OCI-LY7 (cell line): ENCODE data around the gene HMG20B.

Experiments used
- EZH2phosphoT487 ChIP-seq: fragments of 200-600 bp; sonication (generic); IDR thresholded peaks from 2 replicates; pipeline ENCODE4 v1.6.1; 2018; ENCODE audit warnings: low read depth, borderline replicate concordance, mild to moderate bottlenecking, mixed run types, antibody characterized with exemption, low read length, moderate library complexity, mixed read lengths
- TF ChIP-seq, protein P1 (sequence below): fragments of 200-600 bp; sonication (generic); conservative IDR thresholded peaks from 2 replicates; pipeline ENCODE4 v1.5.1; 2014; ENCODE audit warnings: mild to moderate bottlenecking, antibody characterized with exemption, low read length, moderate library complexity, mixed read lengths

DNA sequence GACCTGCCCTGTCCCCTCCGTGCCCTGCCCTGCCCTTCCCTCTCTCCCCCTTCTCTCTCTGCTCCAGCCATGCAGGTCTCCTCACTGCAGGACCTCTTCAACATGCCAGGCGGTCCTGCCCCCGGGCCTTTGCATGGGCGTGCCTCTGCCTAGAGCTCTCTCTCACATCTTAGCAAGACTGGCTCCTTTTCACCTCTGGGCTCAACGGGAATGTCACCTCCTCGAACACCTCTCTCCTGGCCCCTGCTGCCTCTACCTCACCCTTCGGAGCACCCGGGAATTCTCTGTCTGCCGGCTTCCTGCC, 21.0 kb upstream of the HMG20B start:
- TF ChIP-seq, protein P1, sequence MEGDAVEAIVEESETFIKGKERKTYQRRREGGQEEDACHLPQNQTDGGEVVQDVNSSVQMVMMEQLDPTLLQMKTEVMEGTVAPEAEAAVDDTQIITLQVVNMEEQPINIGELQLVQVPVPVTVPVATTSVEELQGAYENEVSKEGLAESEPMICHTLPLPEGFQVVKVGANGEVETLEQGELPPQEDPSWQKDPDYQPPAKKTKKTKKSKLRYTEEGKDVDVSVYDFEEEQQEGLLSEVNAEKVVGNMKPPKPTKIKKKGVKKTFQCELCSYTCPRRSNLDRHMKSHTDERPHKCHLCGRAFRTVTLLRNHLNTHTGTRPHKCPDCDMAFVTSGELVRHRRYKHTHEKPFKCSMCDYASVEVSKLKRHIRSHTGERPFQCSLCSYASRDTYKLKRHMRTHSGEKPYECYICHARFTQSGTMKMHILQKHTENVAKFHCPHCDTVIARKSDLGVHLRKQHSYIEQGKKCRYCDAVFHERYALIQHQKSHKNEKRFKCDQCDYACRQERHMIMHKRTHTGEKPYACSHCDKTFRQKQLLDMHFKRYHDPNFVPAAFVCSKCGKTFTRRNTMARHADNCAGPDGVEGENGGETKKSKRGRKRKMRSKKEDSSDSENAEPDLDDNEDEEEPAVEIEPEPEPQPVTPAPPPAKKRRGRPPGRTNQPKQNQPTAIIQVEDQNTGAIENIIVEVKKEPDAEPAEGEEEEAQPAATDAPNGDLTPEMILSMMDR, result no peak
- no peak for TF ChIP-seq EZH2phosphoT487
